A673 (cell line): ENCODE measurements around the gene ADGRB2. TPM values are rescaled to one million over a fixed set of nuclear protein-coding genes. Genes with fewer than 3 reads are reported as not detected.
A peak's percentile ranks its signal among the peaks of the same experiment; 100 is the strongest.

Source experiments
- BruUV-seq: library from RNA; stranded (reverse); fragments of 400-500 nt; replicated peaks from 2 replicates; lab custom pipeline; 2021; lab: Mats Ljungman, UMichigan
- CTCF ChIA-PET: fragments of 300-600 bp; sonication (Branson Sonifier 250); formaldehyde crosslinking; loops from one replicate; lab custom pipeline; 2022; ENCODE audit warnings: antibody characterized with exemption; lab: Charles Lee
- POLR2A ChIA-PET: fragments of 300-600 bp; sonication (Branson Sonifier 250); formaldehyde crosslinking; loops from one replicate; lab custom pipeline; 2022; ENCODE audit warnings: antibody characterized with exemption; ENCODE audit not compliant: low non-redundant PET; lab: Charles Lee
- DNase-seq: peaks from one replicate; pipeline ENCODE4 v3.0.0-alpha.2; 2015; ENCODE audit warnings: low spot score
- H3K27ac ChIP-seq: fragments of 200-600 bp; sonication (generic); 2 replicates; pipeline ENCODE4 v1.5.1; 2016; ENCODE audit warnings: mixed run types, low read depth, mild to moderate bottlenecking, mixed read lengths, antibody characterized with exemption, low read length; ENCODE audit not compliant: poor library complexity, severe bottlenecking
- H3K27me3 ChIP-seq: fragments of 200-600 bp; sonication (generic); replicated peaks from 2 replicates; pipeline ENCODE4 v1.6.1; 2017; ENCODE audit warnings: mixed run types, low read depth, mild to moderate bottlenecking, mixed read lengths, antibody characterized with exemption, low read length; ENCODE audit not compliant: insufficient read depth, poor library complexity
- H3K36me3 ChIP-seq: fragments of 200-600 bp; sonication (generic); 2 replicates; pipeline ENCODE4 v1.6.1; 2016; ENCODE audit warnings: mixed run types, mild to moderate bottlenecking, mixed read lengths, antibody characterized with exemption, low read length; ENCODE audit not compliant: insufficient read depth, poor library complexity, severe bottlenecking
- H3K4me1 ChIP-seq: fragments of 200-600 bp; sonication (generic); 2 replicates; pipeline ENCODE4 v1.6.1; 2017; ENCODE audit warnings: mixed run types, mild to moderate bottlenecking, mixed read lengths, antibody characterized with exemption, low read length; ENCODE audit not compliant: insufficient read depth, poor library complexity, severe bottlenecking
- H3K4me3 ChIP-seq: fragments of 200-600 bp; sonication (generic); 2 replicates; pipeline ENCODE4 v1.5.1; 2016; ENCODE audit warnings: low read depth, mixed run types, mild to moderate bottlenecking, mixed read lengths, low read length; ENCODE audit not compliant: poor library complexity, severe bottlenecking
- H3K9me3 ChIP-seq: fragments of 200-600 bp; sonication (generic); 2 replicates; pipeline ENCODE4 v1.6.1; 2016; ENCODE audit warnings: mixed run types, low read depth, mild to moderate bottlenecking, mixed read lengths, antibody characterized with exemption, low read length; ENCODE audit not compliant: poor library complexity, severe bottlenecking
- CTCF ChIP-seq: fragments of 300-800, 200-600 bp; sonication (generic); conservative IDR thresholded peaks from 2 replicates; pipeline ENCODE4 v1.5.1; 2017; ENCODE audit warnings: low read depth, mild to moderate bottlenecking, antibody characterized with exemption, low read length, moderate library complexity, mixed read lengths
- EZH2 ChIP-seq: fragments of 200-600 bp; sonication (generic); IDR thresholded peaks from 2 replicates; pipeline ENCODE4 v1.6.1; 2017; ENCODE audit warnings: borderline replicate concordance, low read depth, mild to moderate bottlenecking, mixed read lengths, antibody characterized with exemption, low read length; ENCODE audit not compliant: poor library complexity, severe bottlenecking
- intact Hi-C: fragments of 100-400 bp; cut with micrococcal nuclease; formaldehyde crosslinking; loops from one replicate; pipeline ENCODE4 v1.10.0; 2022; ENCODE audit not compliant: unreplicated experiment
- total RNA-seq: library from RNA; stranded (reverse); gene quantifications from 2 replicates; pipeline ENCODE4 v1.2.3, GENCODE V29; 2021

The ADGRB2 gene
- total RNA-seq, 1 experiment from 2014 or later: 5.9 TPM

GRCh38 chr1:31685795-31686194 lies 78.3 kb downstream of the ADGRB2 start:
- ChIA-PET POLR2A (no interaction called here), CTCF (no interaction called here)
- no peak overlapping the region for H3K4me3 ChIP-seq
- no peaks in the 10 kb centered on the region for H3K9me3 ChIP-seq
- H3K4me1 ChIP-seq: no peaks in the 10 kb centered on the region
- BruUV-seq: no TSS peak
- TF ChIP-seq EZH2 (no peak), CTCF (no peak)
- intact Hi-C loops: no loop called here
- no peaks in the 10 kb centered on the region for H3K36me3 ChIP-seq
- H3K27ac ChIP-seq: no peak overlapping the region
- DNase-seq: no peak
- H3K27me3 ChIP-seq: no peaks in the 10 kb centered on the region

- Histone ChIP-seq H3K27ac (no peak overlapping the region), H3K27me3 (no peaks in the 10 kb centered on the region), H3K4me1 (no peaks in the 10 kb centered on the region), H3K36me3 (no peaks in the 10 kb centered on the region), H3K9me3 (no peaks in the 10 kb centered on the region), H3K4me3 (no peak overlapping the region)
- TF ChIP-seq CTCF (peak; percentile 41), EZH2 (no peak)
- BruUV-seq: no TSS peak
- intact Hi-C loops: no loop called here
- CTCF ChIA-PET: no interaction called here
- POLR2A ChIA-PET: no interaction called here
- DNase-seq: no peak
Observed at GRCh38 chr1:31683997-31684396, 80.1 kb downstream of the ADGRB2 start.

GRCh38 chr1:31681415-31681814 lies 82.7 kb downstream of the ADGRB2 start:
- ChIA-PET POLR2A (no interaction called here), CTCF (no interaction called here)
- Histone ChIP-seq H3K27me3 (no peaks in the 10 kb centered on the region), H3K4me3 (no peak overlapping the region), H3K4me1 (no peaks in the 10 kb centered on the region), H3K9me3 (no peaks in the 10 kb centered on the region), H3K27ac (no peak overlapping the region), H3K36me3 (no peaks in the 10 kb centered on the region)
- TF ChIP-seq EZH2: no peak
- no peak for TF ChIP-seq CTCF
- intact Hi-C loops: no loop called here
- no TSS peak for BruUV-seq
- DNase-seq: no peak
